GM21381 (cell line): Measurements from ENCODE around the gene SLC29A1.

Experiments
- ATAC-seq: cut with Tn5 transposase; IDR thresholded peaks from one replicate; pipeline ENCODE4 v1.9.1; 2021; ENCODE audit warnings: mild to moderate bottlenecking, moderate library complexity; ENCODE audit not compliant: unreplicated experiment

The SLC29A1 gene

DNA sequence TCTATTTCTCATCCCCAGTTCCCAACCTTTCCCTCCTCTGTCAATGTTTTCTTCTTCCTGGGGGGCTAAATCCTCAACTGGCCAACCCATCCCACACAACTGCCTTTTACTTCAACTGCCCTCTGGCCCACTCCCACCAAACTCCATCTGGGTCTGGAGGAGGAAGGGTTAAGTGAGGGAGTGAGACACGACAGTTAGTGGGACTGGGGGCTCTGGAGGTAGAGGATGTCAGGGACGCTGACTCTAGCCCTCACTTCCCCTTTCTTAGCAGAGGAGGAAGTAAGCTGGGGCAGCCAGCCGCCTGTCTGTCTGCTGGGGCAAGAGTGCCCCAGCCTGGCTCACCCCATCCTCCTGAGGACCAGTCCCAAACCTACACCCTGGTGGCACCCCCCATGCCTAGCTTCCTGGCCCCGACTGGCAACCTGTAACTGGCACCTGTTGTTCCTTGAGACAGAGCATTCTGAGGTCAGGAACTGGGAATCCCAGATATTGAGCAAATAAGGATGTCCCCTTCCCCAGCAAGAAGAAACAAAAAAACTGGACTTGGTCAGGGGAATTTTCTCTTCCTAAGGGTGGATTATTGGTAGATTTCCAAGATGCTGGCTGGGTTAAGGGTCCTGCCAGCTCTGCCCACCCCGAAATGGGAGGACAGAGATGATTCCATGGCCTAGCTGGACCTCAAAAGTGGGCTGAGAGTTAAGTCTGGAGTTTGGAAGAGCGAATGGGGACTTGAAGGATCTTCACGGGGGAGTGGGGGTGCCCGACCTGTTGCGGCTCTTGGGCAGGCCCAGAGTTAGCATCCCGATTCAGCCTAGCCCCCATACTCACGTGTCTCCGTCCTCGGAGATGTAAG is 41.0 kb downstream of the SLC29A1 start:
- peak; percentile 25 for ATAC-seq

DNA sequence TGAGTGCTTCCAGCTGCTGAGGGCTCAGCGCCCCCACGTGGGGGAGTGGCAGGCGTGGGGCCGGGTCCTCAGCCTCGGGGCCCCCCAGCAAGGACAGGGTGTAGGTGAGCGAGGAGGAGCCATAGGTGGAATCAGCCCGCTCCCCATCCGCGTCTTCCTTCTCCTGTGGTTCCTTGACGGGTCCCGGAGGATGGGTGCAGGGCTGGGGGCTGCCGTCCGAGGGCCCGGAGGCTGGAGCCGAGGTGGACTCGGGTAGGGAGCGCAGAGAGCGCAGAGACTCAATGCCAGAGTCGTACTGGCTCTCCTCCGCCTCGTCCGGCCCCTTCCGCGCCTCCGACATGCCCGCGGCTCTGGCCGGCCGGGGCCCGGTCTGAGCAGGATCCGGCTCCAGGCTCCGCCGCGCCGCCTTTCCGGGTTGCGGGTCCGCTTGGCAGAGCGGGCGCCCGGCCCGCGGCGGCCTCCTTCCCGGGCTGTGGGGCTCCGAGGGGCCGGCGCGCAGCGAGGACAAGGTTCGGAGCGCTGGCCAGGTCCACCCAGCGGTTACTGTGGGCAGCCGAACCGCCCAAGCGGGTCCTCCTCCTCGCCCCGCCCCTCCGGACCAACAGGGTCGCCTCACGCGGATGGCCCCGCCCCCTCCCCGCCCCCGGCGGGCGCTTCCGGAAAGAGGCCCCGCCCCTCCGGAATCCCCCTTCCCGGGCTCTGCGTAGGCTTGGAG is 41.8 kb downstream of the SLC29A1 start, which contains the start of gene NFKBIE:
TSS of gene NFKBIE (minus strand) at position 545 of the 715 bp plus-strand sequence. CDS start at position 340, 205 bp downstream.
- peak; percentile 42 for ATAC-seq

DNA sequence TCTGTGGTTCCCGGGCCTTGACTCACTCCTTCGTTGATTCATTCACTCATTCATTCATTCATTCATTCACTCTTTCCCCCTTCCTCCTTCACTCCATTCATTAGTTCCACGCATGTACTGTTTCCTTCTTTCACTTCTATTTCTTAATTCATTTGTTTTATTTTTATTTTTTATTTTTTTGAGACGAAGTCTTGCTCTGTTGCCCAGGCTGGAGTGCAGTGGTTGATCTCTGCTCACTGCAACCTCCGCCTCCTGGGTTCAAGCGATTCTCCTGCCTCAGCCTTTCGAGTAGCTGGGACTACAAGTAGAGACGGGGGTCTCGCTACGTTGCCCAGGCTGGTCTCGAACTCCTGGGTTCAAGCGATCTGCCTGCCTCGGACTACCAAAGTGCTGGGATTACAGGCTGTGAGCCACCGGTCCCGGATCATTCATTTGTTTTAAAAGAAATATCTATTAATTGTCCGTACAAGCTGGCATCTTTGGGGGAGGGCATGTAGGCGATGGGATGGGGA is 42.4 kb downstream of the SLC29A1 start:
- no peak for ATAC-seq

DNA sequence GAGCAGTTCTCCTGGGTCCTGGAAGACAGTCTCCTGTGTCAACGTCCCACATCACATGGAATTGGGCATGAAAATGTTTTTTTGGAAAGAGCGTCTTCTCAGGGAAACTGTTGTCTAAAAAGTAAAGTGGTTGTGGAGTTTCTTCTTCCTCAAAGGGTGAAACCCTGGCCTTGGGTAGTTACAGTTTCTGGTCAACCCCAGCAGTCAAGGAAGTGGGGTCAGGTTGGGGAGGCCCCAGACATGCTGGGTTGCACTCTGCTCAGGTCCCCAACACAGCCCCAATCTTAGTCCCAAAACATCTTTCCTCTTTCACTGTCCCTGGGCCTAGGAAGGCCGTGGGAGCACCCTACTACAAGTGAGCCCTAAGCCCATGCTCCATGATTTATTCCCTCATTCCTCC is 43.0 kb downstream of the SLC29A1 start:
- peak; percentile 34 for ATAC-seq

DNA sequence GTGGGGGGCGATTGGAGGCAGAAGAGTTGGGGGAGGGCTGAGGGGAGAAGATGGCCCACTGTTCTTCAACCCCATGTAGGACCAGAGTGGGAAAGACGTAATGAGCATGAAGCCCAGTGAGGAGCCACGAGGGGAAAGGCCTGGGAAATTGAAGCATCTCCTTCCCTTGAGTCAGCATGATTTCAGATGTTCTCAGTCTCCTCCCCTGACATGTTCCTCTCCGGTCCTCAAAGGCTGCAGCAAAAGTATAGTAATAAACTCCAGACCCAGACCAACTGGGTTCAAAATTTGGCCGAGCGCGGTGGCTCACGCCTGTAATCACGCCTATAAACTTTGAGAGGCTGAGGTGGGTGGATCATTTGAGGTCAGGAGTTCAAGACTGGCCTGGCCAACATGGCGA is 43.9 kb downstream of the SLC29A1 start:
- no peak for ATAC-seq

DNA sequence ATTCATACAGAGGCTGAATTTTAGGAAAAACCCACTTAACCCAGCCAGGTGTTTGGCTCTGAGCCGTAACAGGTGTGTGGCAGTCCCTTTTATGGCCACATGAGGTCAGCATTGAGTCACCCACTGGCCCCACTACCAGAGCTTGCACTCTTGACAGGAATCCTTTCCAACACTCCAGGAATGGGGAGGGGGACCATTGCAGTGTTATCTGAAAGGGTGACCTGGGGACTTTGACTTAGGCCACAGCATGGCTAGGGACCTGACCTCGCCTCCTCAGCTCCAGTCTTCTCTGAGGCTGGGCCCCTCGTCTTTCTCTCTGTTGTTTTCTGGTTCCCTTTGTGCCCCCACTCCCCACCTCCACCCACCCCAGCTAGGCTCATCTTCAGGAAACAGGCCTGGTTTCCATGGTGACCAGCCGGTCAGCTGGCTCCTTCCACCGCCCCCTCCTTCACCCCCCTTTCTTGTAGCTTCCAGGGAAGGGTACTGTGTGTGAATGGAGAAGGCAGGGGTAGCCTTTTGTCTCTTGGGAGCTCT is 44.8 kb downstream of the SLC29A1 start:
- no peak for ATAC-seq

DNA sequence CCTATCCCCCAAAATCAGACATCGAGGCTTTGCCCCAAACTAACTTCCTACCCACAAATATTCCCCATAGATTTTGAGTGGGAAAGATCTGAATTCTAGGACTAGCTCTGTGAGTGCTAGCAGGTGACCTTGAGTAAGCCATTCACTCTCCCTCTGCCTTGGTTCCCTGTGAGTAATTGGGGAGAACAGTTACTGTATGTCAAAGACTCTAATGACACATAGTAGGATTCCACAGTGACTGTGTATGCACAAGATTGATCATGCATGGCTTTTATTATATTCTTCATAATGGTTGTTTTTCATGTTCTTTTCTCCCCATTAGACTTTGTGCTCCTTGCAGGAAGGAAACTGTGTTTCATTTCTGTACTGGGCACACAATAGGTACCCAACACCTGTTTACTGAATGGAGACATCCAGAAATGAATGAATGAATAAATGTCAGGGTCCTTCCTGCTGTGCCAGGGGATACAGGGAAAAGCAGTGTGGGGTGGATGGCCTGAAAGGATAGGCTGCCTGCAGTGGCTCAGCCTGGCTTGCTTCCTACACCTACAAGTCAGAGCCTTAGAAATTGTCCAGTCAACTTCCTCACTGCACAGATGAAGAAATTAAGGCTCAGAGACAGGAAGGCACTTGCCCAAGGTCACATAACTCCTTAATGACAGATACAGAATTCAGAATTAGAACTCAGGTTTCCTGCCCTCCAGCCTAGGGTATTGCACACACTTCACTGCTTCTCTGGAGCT is 46.0 kb downstream of the SLC29A1 start:
- ATAC-seq: no peak

DNA sequence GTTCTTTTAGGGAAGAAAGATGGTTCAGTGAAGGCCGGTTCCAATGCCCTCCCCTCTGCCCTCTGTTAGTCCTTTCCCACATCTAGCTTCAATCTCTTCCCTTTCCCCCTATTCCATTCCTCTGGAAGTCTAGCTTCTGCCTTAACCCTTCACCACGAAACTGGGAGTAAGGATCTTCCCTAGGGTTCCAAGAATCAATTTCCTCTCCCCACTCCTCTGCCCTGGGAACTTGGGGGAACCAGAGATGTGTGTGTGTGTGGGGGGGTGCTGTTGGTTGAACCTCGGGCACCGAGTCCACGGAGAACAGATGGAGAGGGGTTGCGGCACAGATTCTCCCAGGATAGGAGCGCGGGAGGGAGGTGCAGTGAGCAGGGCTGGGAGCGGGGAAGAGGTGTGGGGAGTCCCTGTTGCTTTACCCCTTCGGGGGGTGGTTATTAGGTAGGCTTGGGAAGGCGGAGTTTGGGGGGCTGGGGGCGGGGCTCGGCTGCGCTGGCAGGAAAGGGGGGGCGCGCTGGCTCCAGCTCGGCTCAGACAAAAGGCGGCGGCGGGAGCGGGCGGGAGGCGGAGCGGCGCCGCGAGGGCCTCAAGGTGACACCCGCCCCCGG is 46.6 kb downstream of the SLC29A1 start, which contains the start of gene TMEM151B:
TSS of gene TMEM151B (plus strand) at position 530 of the 605 bp plus-strand sequence. CDS start 293 bp downstream, outside the sequence.
- ATAC-seq: no peak

DNA sequence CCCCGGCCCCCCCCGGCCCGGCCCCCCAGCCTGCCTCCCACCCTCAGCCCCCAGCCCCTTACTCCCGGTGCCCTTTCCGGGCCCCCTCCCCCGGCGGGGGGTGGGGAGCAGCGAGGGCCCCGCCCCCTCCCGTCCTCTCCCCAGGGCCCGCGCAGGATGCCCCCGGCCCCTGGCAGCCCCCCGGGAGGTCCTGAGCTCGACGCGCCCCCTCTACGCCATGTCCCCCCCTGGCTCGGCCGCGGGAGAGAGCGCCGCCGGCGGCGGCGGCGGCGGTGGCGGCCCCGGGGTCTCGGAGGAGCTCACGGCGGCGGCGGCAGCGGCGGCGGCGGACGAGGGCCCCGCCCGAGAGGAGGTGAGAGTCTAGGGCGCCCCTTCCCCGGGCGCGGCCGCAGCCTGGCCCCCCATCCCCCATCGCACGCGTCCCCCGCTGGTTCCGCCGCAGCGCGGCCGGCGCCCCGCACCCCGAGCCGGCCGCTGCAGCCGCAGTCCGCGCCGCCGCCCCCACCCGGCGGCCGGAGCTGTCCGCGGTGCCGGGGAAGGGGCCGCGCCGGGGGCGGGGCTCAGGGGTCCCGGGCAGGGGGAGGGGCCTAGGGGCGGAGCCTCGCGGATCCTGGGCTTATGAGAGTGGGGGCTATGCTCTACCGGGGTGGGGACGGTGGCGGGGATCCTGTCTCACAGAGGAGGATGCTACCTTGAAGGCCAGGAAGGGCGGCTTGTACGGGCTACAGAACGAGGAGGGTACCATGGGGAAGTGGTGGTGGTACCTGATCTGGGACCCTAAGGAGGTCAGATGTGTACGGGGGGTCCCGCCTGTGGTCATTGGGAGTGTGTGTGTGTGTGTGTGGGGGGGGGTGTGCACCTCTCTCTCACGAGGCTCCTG is 47.4 kb downstream of the SLC29A1 start:
- ATAC-seq: no peak

DNA sequence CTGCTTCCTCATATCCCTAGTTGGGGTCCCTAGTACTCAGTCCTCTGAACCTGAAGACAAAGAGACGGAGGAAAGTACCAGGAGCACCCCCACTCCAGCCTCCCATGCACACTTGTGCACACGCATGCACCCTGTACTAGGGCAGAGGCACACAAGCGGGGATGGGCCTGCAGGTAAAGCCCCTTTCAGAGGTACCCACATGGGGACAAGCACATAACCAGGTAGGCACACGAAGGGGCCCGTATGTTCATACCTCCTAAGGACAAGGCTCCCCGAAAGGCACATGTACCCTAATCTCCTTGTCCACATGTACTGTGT is 48.0 kb downstream of the SLC29A1 start:
- no peak for ATAC-seq

DNA sequence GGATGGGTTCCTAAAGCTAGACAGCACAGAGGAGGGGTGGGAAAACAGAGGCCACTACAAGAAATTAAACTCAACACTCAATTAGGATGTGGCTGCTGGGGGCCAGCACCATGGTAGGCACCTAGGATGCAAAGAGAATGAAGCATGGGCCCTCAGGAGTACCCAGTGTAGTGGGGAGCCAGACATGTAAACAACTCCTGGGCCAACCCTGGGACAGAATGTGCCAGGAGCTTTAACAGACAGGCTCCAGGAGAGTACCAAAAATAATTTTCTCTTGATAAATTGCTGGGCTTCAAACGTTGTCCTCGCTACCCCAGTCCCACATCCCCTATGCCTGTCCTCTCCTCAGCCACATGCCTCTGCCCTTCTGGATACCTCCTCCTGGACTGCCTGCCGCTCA is 48.5 kb downstream of the SLC29A1 start:
- no peak for ATAC-seq

DNA sequence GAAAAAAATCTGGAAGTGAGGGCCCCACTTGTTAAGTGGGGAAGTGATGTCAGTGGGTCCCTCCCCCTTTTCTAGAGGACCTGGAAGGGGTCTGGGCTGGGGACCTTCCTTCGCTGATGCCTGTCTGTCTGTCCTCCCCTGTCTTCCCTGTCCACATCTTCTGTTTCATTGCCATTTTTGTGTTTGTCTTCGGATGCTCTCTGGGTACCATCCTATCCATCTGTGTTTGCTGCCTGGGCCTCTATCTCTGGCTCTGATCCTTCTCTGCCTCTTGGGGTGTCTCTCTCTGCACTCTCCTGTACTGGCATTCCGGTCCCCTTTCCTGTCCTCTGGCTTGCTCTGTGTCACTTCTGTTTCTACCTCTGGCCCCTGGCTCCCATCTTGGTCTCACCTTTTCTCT is 49.1 kb downstream of the SLC29A1 start:
- ATAC-seq: no peak

DNA sequence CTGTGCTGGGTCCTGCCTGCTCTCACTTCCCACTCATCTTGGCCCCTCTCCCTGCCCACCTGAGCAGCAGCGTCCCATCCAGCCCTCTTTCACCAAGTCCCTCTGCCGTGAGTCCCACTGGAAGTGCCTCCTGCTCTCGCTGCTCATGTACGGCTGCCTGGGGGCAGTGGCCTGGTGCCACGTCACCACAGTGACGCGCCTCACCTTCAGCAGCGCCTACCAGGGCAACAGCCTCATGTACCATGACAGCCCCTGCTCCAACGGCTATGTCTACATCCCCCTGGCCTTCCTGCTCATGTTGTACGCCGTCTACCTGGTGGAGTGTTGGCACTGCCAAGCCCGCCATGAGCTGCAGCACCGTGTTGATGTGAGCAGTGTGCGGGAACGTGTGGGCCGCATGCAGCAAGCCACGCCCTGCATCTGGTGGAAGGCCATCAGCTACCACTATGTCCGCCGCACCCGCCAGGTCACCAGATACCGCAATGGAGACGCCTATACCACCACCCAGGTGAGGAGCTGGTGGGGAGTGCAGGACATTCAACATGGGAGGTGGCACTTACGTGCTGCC is 49.7 kb downstream of the SLC29A1 start:
- no peak for ATAC-seq

DNA sequence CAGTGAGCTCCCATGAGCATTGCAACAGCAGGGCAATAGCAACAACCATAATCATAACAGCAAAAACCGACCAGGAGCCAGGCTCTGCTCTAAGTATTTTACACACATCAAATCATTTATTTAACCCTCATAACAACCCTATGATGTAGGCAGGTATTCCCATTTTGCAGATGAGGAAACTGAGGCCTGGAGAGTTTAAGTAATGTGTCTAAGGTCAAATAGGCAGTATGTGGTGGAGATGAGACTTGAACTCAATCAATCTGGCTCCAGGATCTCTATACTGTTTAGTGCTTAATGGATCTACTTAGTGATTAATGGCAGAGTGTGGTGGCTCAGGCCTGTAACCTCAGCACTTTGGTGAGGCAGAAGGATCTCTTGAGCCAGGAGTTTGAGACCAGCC is 50.2 kb downstream of the SLC29A1 start:
- no peak for ATAC-seq

DNA sequence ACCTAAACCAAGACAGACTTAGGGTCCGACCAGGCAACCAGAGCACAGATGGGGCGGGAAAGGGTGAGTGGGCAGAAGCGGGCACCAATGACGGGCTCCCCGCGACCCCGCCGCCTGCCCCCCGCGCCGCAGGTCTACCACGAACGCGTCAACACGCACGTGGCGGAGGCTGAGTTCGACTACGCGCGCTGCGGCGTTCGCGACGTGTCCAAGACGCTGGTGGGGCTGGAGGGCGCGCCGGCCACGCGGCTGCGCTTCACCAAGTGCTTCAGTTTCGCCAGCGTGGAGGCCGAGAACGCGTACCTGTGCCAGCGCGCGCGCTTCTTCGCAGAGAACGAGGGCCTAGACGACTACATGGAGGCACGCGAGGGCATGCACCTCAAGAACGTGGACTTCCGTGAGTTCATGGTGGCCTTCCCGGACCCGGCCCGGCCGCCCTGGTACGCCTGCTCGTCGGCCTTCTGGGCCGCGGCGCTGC is 51.9 kb downstream of the SLC29A1 start:
- ATAC-seq: no peak

DNA sequence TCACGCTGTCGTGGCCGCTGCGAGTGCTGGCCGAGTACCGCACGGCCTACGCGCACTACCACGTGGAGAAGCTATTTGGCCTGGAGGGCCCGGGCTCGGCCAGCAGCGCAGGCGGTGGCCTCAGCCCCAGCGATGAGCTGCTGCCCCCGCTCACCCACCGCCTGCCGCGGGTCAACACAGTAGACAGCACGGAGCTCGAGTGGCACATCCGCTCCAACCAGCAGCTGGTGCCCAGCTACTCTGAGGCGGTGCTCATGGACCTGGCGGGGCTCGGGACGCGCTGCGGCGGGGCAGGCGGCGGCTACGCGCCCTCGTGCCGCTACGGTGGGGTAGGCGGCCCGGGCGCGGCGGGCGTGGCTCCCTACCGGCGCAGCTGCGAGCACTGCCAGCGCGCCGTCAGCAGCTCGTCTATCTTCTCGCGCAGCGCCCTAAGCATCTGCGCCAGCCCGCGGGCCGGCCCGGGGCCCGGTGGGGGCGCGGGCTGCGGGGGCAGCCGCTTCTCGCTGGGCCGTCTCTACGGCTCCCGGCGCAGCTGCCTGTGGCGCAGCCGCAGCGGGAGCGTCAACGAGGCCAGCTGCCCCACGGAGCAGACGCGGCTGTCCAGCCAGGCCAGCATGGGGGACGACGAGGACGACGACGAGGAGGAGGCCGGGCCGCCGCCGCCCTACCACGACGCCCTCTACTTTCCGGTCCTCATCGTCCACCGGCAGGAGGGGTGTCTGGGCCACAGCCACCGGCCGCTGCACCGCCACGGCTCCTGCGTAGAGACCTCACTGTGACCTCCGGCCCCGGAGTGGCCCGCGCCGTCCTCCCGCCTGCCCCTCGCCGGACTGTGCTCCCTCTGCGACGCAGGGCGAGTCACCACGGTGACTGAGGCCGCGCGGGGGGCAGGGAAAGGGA is 52.6 kb downstream of the SLC29A1 start:
- no peak for ATAC-seq

DNA sequence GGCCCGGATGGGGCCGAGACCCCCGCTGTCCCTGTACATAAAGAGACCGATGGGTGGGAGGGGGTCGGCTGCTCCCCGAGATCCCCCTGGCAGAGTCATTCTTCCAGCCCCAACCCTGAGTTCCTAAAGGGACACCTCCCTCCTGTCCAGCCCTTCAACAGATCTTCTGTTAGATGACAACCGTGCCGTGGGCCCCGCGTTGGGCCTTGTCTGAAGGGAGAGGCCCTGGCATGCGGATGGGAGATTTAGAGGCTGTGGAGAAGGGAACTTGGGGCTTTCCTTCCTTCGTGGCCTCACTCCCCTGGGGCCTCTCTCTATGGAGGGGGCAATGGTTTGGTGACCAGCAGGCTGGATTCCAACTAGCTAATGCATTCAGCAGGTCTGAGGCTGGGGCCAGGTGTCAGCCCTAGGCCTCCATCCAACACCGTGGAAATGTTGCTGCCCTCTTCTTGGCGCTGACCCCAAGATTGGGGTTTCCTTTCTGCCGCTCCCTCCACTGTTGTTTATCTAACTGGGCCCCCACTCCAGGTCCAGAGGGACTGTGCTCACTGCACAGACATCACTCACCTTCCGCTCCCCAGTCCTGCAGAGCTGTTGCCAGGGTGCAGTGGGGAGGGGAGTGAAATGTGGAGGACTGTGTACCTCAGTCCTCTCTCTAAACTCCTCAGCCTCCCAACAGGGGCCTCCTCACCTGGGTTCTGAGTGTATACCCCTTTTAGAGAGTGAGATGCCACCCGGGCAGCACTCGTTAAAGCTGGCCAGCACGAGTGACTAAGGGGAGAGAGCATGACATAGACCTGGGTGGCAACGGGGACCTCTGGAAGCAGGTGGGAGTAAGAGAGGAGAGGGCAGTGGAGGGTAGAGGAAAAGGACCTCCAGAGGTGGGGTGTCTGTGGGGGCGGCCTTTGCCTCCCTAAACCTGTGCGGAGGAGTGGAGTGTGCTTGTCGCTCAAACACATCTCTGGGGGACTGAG is 53.6 kb downstream of the SLC29A1 start:
- no peak for ATAC-seq
